HL-60 (cell line): Measurements from ENCODE around the gene MAK.
A peak's percentile ranks its signal among the peaks of the same experiment; 100 is the strongest.
"Not testable (repeated sequence)": the region's sequence is repeated elsewhere in the genome, so short reads cannot be mapped to it uniquely, and the experiment has no call there.

Experiments
- DNase-seq, 2 experiments: peaks; one replicate each; pipeline ENCODE4 v3.0.0-alpha.2; 2010 to 2020; ENCODE audit warnings: low read depth in 1 of 2, low spot score in 1 of 2
- H3K27ac ChIP-seq: fragments of 250-450 bp; sonication (Bioruptor Pico); replicated peaks from 2 replicates; pipeline ENCODE4 v1.5.1; 2020; ENCODE audit warnings: mild to moderate bottlenecking, moderate library complexity
- H3K27me3 ChIP-seq: fragments of 250-450 bp; sonication (Bioruptor Pico); 2 replicates; pipeline ENCODE4 v1.5.1; 2021; ENCODE audit warnings: mild to moderate bottlenecking, moderate library complexity; ENCODE audit not compliant: insufficient read depth, poor library complexity, severe bottlenecking
- H3K4me3 ChIP-seq: replicated peaks from 2 replicates; pipeline ENCODE4 v1.5.1; 2011; ENCODE audit warnings: mild to moderate bottlenecking, control low read depth, low read length; ENCODE audit not compliant: insufficient read depth
- GABPA ChIP-seq: IDR thresholded peaks from 2 replicates; pipeline ENCODE4 v1.6.1; 2012; ENCODE audit warnings: low read depth
- POLR2AphosphoS5 ChIP-seq: IDR thresholded peaks from 2 replicates; pipeline ENCODE4 v1.6.1; 2012; ENCODE audit warnings: low read depth
- SPI1 ChIP-seq: IDR thresholded peaks from 2 replicates; pipeline ENCODE4 v1.6.1; 2012; ENCODE audit warnings: low read depth, mild to moderate bottlenecking, borderline replicate concordance
- TF ChIP-seq, protein P1 (sequence below): IDR thresholded peaks from 2 replicates; pipeline ENCODE4 v1.6.1; 2012; ENCODE audit warnings: low read depth; ENCODE audit not compliant: insufficient replicate concordance
- TF ChIP-seq, protein P2 (sequence below): IDR thresholded peaks from one replicate; pipeline ENCODE4 v1.5.1; 2011; ENCODE audit warnings: low read length, control low read depth, inconsistent platforms; ENCODE audit not compliant: insufficient read depth

MAK gene

DNA sequence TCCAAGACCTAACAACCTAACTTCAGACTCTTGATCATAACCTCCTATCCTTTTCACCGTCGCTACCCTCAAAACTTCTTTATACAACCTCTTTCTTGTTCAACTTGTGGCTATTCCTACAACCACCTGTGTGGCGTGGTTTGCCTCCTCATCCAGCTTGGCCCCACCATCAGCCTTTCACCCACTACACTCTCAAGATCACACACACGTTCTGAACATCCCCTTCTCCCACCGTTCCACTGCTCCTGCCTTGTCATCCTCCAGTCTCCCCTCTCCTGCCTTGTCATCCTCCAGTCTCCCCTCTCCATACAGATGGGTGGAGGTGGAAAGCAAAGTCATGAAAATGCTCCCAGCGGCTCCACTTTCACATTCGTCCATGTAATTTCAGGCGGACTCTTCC lies 14.0 kb downstream of the MAK start:
- Histone ChIP-seq H3K4me3 (no peak overlapping the region), H3K27me3 (no peaks in the 10 kb centered on the region), H3K27ac (no peak overlapping the region)
- no peak for DNase-seq
- TF ChIP-seq SPI1: no peak
- TF ChIP-seq, protein P1, sequence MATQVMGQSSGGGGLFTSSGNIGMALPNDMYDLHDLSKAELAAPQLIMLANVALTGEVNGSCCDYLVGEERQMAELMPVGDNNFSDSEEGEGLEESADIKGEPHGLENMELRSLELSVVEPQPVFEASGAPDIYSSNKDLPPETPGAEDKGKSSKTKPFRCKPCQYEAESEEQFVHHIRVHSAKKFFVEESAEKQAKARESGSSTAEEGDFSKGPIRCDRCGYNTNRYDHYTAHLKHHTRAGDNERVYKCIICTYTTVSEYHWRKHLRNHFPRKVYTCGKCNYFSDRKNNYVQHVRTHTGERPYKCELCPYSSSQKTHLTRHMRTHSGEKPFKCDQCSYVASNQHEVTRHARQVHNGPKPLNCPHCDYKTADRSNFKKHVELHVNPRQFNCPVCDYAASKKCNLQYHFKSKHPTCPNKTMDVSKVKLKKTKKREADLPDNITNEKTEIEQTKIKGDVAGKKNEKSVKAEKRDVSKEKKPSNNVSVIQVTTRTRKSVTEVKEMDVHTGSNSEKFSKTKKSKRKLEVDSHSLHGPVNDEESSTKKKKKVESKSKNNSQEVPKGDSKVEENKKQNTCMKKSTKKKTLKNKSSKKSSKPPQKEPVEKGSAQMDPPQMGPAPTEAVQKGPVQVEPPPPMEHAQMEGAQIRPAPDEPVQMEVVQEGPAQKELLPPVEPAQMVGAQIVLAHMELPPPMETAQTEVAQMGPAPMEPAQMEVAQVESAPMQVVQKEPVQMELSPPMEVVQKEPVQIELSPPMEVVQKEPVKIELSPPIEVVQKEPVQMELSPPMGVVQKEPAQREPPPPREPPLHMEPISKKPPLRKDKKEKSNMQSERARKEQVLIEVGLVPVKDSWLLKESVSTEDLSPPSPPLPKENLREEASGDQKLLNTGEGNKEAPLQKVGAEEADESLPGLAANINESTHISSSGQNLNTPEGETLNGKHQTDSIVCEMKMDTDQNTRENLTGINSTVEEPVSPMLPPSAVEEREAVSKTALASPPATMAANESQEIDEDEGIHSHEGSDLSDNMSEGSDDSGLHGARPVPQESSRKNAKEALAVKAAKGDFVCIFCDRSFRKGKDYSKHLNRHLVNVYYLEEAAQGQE: no peak
- TF ChIP-seq POLR2AphosphoS5: no peak
- no peak for TF ChIP-seq GABPA
- TF ChIP-seq, protein P2, sequence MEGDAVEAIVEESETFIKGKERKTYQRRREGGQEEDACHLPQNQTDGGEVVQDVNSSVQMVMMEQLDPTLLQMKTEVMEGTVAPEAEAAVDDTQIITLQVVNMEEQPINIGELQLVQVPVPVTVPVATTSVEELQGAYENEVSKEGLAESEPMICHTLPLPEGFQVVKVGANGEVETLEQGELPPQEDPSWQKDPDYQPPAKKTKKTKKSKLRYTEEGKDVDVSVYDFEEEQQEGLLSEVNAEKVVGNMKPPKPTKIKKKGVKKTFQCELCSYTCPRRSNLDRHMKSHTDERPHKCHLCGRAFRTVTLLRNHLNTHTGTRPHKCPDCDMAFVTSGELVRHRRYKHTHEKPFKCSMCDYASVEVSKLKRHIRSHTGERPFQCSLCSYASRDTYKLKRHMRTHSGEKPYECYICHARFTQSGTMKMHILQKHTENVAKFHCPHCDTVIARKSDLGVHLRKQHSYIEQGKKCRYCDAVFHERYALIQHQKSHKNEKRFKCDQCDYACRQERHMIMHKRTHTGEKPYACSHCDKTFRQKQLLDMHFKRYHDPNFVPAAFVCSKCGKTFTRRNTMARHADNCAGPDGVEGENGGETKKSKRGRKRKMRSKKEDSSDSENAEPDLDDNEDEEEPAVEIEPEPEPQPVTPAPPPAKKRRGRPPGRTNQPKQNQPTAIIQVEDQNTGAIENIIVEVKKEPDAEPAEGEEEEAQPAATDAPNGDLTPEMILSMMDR: no peak

DNA sequence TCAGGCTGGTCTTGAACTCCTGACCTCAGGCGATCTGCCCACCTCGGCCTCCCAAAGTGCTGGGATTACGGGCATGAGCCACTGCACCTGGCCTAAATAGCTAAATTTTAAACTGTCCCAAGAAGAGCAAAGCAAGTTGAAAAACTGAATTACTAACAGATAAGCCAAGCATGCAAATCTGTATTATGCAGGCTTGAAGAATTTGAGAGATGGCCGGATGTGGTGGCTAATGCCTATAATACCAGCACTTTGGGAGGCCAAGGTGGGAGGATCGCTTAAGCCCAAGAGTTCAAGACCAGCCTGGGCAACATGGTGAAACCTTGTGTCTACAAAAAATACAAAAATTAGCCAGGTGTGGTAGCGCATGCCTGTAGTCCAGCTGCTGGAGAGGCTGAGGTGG lies 24.2 kb downstream of the MAK start:
- not testable (repeated sequence) for H3K27me3 ChIP-seq, H3K4me3 ChIP-seq, DNase-seq, H3K27ac ChIP-seq

DNA sequence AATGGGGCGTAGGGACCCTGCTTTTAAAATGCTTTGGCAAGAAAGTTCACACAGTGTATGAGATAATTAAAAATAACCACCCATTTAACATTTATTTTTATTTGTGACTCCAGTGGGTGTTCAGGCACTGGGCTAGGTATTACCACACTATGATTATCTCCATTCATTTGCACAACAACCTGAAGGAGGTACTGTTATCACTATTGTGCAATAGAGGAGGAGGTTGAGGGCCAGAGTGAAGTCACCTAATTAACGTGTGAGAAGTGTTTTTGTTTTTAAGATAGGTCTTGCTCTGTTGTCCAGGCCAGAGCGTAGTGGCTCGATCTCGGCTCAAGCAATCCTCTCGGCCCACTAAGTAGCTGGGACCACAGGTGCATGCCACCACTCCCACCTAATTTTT lies 29.2 kb downstream of the MAK start:
- no peak for TF ChIP-seq GABPA
- TF ChIP-seq, protein P1: no peak
- TF ChIP-seq SPI1: no peak
- TF ChIP-seq POLR2AphosphoS5: no peak
- TF ChIP-seq, protein P2: no peak

DNA sequence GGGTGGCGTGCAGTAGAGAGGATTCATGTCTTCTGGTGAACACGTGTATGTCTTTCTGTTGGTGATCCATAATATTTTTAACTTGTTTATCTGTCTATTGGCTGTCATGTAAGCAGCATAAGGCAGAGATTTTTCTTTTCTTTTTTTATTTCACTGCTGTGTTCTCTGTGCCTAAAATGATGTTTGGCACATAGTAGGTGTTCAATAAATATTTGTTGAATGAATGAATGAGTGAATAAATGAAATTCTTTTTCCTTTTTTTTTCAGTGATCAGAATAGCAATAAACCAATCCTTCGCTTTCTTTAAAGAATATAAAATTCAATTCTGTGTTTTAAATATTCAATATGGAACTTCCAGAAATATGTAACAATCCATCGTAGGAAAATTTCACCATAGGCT lies 30.0 kb downstream of the MAK start:
- no peaks in the 10 kb centered on the region for H3K27me3 ChIP-seq
- TF ChIP-seq, protein P1: no peak
- TF ChIP-seq POLR2AphosphoS5 (no peak), SPI1 (no peak), GABPA (no peak)
- TF ChIP-seq, protein P2: no peak
- no peak for DNase-seq
- no peak overlapping the region for H3K27ac ChIP-seq
- no peak overlapping the region for H3K4me3 ChIP-seq

More for the DNA sequence above, 29.2 kb downstream of the MAK start:
- Histone ChIP-seq H3K27me3 (no peaks in the 10 kb centered on the region), H3K27ac (no peak overlapping the region), H3K4me3 (no peak overlapping the region)
- DNase-seq: peak in 1 of 2 experiments; percentile 27
